HepG2 (cell line): ENCODE results near the gene G6PC2. TPM values are rescaled to one million over a fixed set of nuclear protein-coding genes. Genes with fewer than 3 reads are reported as not detected.

Experiments
- ATAC-seq: fragments of 200-7000 bp; cut with Tn5 transposase; 3 replicates; pipeline ENCODE4 v1.9.1; 2020; ENCODE audit warnings: mild to moderate bottlenecking, moderate library complexity
- BruUV-seq: library from RNA; stranded (reverse); fragments of 400-500 nt; replicated peaks from 2 replicates; lab custom pipeline; 2021; lab: Mats Ljungman, UMichigan
- CTCF ChIA-PET: fragments of 300-600 bp; formaldehyde crosslinking; extraction: SDS; loops from one replicate; lab custom pipeline; 2021; ENCODE audit warnings: low total read pairs, inconsistent platforms, low intra/inter-chr PET ratio; lab: Yijun Ruan, JAX
- POLR2A ChIA-PET: fragments of 350-600 bp; sonication (Branson Sonifier 250); formaldehyde crosslinking; loops from one replicate; lab custom pipeline; 2020; ENCODE audit warnings: antibody characterized with exemption, inconsistent platforms; lab: Yijun Ruan, JAX
- DNase-seq: peaks from one replicate; pipeline ENCODE4 v3.0.0-alpha.2; 2015; ENCODE audit warnings: low spot score
- FAIRE-seq: peaks from 3 replicates; lab custom pipeline; 2011; peaks lifted over from hg19 to GRCh38; lab: Jason Lieb, UNC
- H2AFZ ChIP-seq: one replicate; pipeline ENCODE4 v1.6.1; 2011; ENCODE audit warnings: low read length, inconsistent platforms
- H3K27ac ChIP-seq: fragments of 300-600 bp; 3 replicates; pipeline ENCODE4 v1.8.0; 2011; ENCODE audit warnings: mixed run types, mild to moderate bottlenecking, mixed read lengths, low read length, inconsistent platforms; ENCODE audit not compliant: insufficient read depth; ENCODE audit errors: extremely low read length
- H3K27me3 ChIP-seq, 2 experiments: fragments of 200-600 bp in 1 of 2; 2 replicates in 1 of 2; 3 replicates in 1 of 2; pipeline versions ENCODE4 v1.6.0 to v1.8.0; 2011; ENCODE audit warnings: low read length in 2 of 2, mild to moderate bottlenecking in 2 of 2, moderate library complexity in 2 of 2, inconsistent platforms in 1 of 2; ENCODE audit not compliant: insufficient read depth in 2 of 2, control insufficient read depth in 1 of 2
- H3K36me3 ChIP-seq, 2 experiments: fragments of 200-600 bp in 1 of 2; replicated peaks in 1 of 2; 2 replicates in 1 of 2; 3 replicates in 1 of 2; pipeline versions ENCODE4 v1.5.1 to v1.8.0; 2011; ENCODE audit warnings: low read length in 2 of 2, inconsistent platforms in 1 of 2; ENCODE audit not compliant: insufficient read depth in 2 of 2, control insufficient read depth in 1 of 2
- H3K4me1 ChIP-seq: 2 replicates; pipeline ENCODE4 v1.5.1; 2012; ENCODE audit warnings: low read length, inconsistent platforms; ENCODE audit not compliant: insufficient read depth
- H3K4me2 ChIP-seq: 2 replicates; pipeline ENCODE4 v1.6.0; 2011; ENCODE audit warnings: low read depth, low read length, inconsistent platforms
- H3K4me3 ChIP-seq, 3 experiments: fragments of 200-600 bp in 1 of 3; sonication (generic), shearing (Covaris generic) in 1 of 3; replicated peaks in 1 of 3; 2 replicates each; pipeline ENCODE4 v1.5.1; 2011 to 2016; ENCODE audit warnings: low read length in 3 of 3, inconsistent platforms in 2 of 3, low read depth in 2 of 3, mild to moderate bottlenecking in 2 of 3, control low read depth in 1 of 3, mixed read lengths in 1 of 3; ENCODE audit not compliant: insufficient read depth in 1 of 3
- H3K79me2 ChIP-seq: one replicate; pipeline ENCODE4 v1.6.1; 2011; ENCODE audit warnings: low read length, inconsistent platforms; ENCODE audit not compliant: insufficient read depth
- H3K9ac ChIP-seq: 2 replicates; pipeline ENCODE4 v1.6.0; 2011; ENCODE audit warnings: mild to moderate bottlenecking, low read depth, low read length, inconsistent platforms; ENCODE audit not compliant: insufficient read depth
- H3K9me3 ChIP-seq: 2 replicates; pipeline ENCODE4 v1.5.1; 2012; ENCODE audit warnings: mild to moderate bottlenecking, low read length
- H4K20me1 ChIP-seq: 2 replicates; pipeline ENCODE4 v1.6.0; 2011; ENCODE audit warnings: inconsistent platforms, mild to moderate bottlenecking, low read length, moderate library complexity; ENCODE audit not compliant: insufficient read depth
- GFI1 ChIP-seq: sonication (generic); formaldehyde crosslinking; IDR thresholded peaks from 2 replicates; pipeline ENCODE4 v1.5.0; 2020; ENCODE audit warnings: missing genetic modification reagents, mild to moderate bottlenecking, borderline replicate concordance
- NFAT5 ChIP-seq: sonication (generic); formaldehyde crosslinking; IDR thresholded peaks from 2 replicates; pipeline ENCODE4 v1.4.0; 2020; ENCODE audit warnings: missing genetic modification reagents
- ZFP91 ChIP-seq: sonication (generic); formaldehyde crosslinking; IDR thresholded peaks from 2 replicates; pipeline ENCODE4 v1.9.0; 2022; ENCODE audit warnings: missing genetic modification reagents, mild to moderate bottlenecking, borderline replicate concordance
- ZNF24 ChIP-seq: fragments of 450-650 bp; IDR thresholded peaks from 2 replicates; pipeline ENCODE4 v1.6.1; 2017; ENCODE audit warnings: antibody characterized with exemption, mild to moderate bottlenecking
- WGBS: methylation state at CpG from one replicate; pipeline ENCODE4 v1.1.6; 2017; ENCODE audit warnings: low lambda C conversion rate; 5-methylcytosine and 5-hydroxymethylcytosine counted together
- in situ Hi-C: cut with HindIII; loops from 2 replicates; pipeline ENCODE4 v1.10.0; 2017; ENCODE audit warnings: low pct_unique_long_range_greater_than_20kb; ENCODE audit not compliant: extremely low pct_ligation_motif_present
- intact Hi-C: fragments of 100-400 bp; cut with micrococcal nuclease; formaldehyde crosslinking; loops from one replicate; pipeline ENCODE4 v1.10.0; 2022; ENCODE audit not compliant: unreplicated experiment
- polyA plus RNA-seq, 8 experiments: library from polyadenylated mRNA; depleted of rRNA in 3 of 8; stranded (reverse) in 7 of 8; unstranded in 1 of 8; fragments of >200 nt; fragmentation: Illumina TruSeq in 4 of 8; extraction: Trizol in 4 of 8; gene quantifications; 2 replicates each; pipeline versions ENCODE4 v1.2.1 to v1.2.3, GENCODE V29; 2011 to 2016; ENCODE audit warnings: low read depth in 4 of 8, missing spikeins in 1 of 8, mixed read lengths in 1 of 8; ENCODE audit not compliant: insufficient read depth in 1 of 8
- total RNA-seq, 5 experiments: library from RNA; depleted of rRNA; stranded (reverse); fragments of >200 nt; fragmentation: Illumina TruSeq; extraction: Trizol; gene quantifications; 2 replicates each; pipeline ENCODE4 v1.2.3, GENCODE V29; 2016; ENCODE audit warnings: low read depth in 1 of 5
- TF ChIP-seq, protein P1 (sequence below): sonication (generic); formaldehyde crosslinking; IDR thresholded peaks from 2 replicates; pipeline ENCODE4 v1.4.0; 2020; ENCODE audit warnings: missing genetic modification reagents, borderline replicate concordance
- TF ChIP-seq, protein P2 (sequence below): sonication (generic); formaldehyde crosslinking; IDR thresholded peaks from 2 replicates; pipeline ENCODE4 v1.4.0; 2020; ENCODE audit warnings: mild to moderate bottlenecking, missing genetic modification reagents

The G6PC2 gene
- total and polyA plus RNA-seq, 2 of the 13 experiments (the other 11 are each of a cell fraction or from before 2014, with no cell fraction given) = not detected

DNA sequence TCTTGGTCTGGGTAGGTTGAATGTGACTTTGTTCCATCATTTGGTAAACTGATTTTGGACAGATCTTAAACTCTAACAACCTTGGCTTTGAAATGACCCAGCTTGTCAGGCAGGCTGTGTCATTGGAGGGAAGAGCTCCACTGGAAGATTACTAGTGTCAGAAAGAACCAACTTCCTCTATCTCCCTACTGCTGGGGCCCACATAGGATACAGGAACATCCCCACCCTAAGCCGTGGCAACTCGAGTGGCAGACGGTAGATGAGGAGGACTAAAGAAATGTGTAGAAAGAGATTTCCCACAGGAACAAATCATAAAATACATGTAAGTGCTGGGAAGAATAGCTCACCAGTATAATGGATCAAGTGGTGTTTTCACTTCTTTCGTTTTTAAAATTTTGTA is 4.3 kb upstream of the G6PC2 start (continued):
- TF ChIP-seq NFAT5 (CRISPR knock-in tag) (no peak), GFI1 (CRISPR knock-in tag) (no peak), ZFP91 (no peak), ZNF24 (no peak)
- TF ChIP-seq, all 625 proteins: peak for 0

DNA sequence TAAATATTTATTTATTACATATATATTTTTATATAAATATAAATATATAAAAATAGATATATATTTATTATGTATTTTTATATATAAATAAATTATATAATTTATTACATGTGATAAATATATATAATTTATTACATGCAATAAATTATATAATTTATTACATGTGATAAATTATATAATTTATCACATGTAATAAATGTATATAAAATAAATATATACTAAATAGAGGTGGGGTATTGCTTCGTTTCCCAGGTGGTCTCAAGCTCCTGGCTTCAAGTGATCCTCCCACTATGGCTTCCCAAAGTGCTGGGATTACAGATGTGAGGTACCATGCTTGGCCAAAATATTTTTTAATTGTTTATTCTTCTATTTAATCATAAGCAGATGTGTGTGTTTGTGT is 3.6 kb upstream of the G6PC2 start:
- Histone ChIP-seq H4K20me1 (no peaks in the 10 kb centered on the region), H3K4me2 (no peak overlapping the region), H3K27me3 (peaks cover 0 to 5% of the 10 kb centered on the region in 2 experiments; a peak in 2 of 5 replicates), H2AFZ (no peak overlapping the region), H3K4me1 (no peaks in the 10 kb centered on the region), H3K36me3 (no peaks in the 10 kb centered on the region), H3K9me3 (no peaks in the 10 kb centered on the region), H3K4me3 (no peak overlapping the region), H3K27ac (no peak overlapping the region), H3K9ac (no peak overlapping the region), H3K79me2 (no peaks in the 10 kb centered on the region)
- POLR2A ChIA-PET = no interaction called here
- CTCF ChIA-PET = no interaction called here
- DNase-seq (no peak), FAIRE-seq (no peak), ATAC-seq (no peak)
- 2% methylated on average over 1 of the region's 1 CpG for WGBS
- intact Hi-C loops (no loop called here), in situ Hi-C loops (no loop called here)
- BruUV-seq = no TSS peak
- TF ChIP-seq, protein P1, sequence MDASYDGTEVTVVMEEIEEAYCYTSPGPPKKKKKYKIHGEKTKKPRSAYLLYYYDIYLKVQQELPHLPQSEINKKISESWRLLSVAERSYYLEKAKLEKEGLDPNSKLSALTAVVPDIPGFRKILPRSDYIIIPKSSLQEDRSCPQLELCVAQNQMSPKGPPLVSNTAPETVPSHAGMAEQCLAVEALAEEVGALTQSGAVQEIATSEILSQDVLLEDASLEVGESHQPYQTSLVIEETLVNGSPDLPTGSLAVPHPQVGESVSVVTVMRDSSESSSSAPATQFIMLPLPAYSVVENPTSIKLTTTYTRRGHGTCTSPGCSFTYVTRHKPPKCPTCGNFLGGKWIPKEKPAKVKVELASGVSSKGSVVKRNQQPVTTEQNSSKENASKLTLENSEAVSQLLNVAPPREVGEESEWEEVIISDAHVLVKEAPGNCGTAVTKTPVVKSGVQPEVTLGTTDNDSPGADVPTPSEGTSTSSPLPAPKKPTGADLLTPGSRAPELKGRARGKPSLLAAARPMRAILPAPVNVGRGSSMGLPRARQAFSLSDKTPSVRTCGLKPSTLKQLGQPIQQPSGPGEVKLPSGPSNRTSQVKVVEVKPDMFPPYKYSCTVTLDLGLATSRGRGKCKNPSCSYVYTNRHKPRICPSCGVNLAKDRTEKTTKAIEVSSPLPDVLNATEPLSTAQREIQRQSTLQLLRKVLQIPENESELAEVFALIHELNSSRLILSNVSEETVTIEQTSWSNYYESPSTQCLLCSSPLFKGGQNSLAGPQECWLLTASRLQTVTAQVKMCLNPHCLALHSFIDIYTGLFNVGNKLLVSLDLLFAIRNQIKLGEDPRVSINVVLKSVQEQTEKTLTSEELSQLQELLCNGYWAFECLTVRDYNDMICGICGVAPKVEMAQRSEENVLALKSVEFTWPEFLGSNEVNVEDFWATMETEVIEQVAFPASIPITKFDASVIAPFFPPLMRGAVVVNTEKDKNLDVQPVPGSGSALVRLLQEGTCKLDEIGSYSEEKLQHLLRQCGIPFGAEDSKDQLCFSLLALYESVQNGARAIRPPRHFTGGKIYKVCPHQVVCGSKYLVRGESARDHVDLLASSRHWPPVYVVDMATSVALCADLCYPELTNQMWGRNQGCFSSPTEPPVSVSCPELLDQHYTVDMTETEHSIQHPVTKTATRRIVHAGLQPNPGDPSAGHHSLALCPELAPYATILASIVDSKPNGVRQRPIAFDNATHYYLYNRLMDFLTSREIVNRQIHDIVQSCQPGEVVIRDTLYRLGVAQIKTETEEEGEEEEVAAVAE (CRISPR knock-in tag) = no peak
- TF ChIP-seq, protein P2, sequence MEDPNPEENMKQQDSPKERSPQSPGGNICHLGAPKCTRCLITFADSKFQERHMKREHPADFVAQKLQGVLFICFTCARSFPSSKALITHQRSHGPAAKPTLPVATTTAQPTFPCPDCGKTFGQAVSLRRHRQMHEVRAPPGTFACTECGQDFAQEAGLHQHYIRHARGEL (CRISPR knock-in tag) = no peak
